HG03108 (cell line): ENCODE measurements around the gene MEI1.
"Not testable (repeated sequence)": the region's sequence is repeated elsewhere in the genome, so short reads cannot be mapped to it uniquely, and the experiment has no call there.

ENCODE experiments used
- ATAC-seq: cut with Tn5 transposase; IDR thresholded peaks from one replicate; pipeline ENCODE4 v1.9.1; 2021; ENCODE audit warnings: moderate library complexity; ENCODE audit not compliant: unreplicated experiment

The MEI1 gene

GRCh38 chr22:41699264-41700107 is at the start of gene MEI1:
Gene MEI1 (plus strand): TSS chr22:41699503. CDS start chr22:41699539, 36 bp downstream.
- ATAC-seq: no peak

GRCh38 chr22:41650229-41650628 is 49.1 kb upstream of the MEI1 start:
- no peak for ATAC-seq

GRCh38 chr22:41650821-41651220 is 48.5 kb upstream of the MEI1 start:
- ATAC-seq: no peak

GRCh38 chr22:41654322-41654721 is 45.0 kb upstream of the MEI1 start:
- ATAC-seq: no peak

- no peak for ATAC-seq
Measured at GRCh38 chr22:41656556-41656955, 42.7 kb upstream of the MEI1 start.

GRCh38 chr22:41657709-41658108 is 41.6 kb upstream of the MEI1 start:
- no peak for ATAC-seq

- ATAC-seq: no peak
Measured at GRCh38 chr22:41658869-41659268, 40.4 kb upstream of the MEI1 start.

- no peak for ATAC-seq
Measured at GRCh38 chr22:41659941-41660340, 39.4 kb upstream of the MEI1 start.

- no peak for ATAC-seq
Measured at GRCh38 chr22:41660416-41660815, 38.9 kb upstream of the MEI1 start.

- no peak for ATAC-seq
Measured at GRCh38 chr22:41661088-41661487, 38.2 kb upstream of the MEI1 start.

GRCh38 chr22:41661713-41662112 is 37.6 kb upstream of the MEI1 start:
- no peak for ATAC-seq

GRCh38 chr22:41663594-41663993 is 35.7 kb upstream of the MEI1 start:
- not testable (repeated sequence) for ATAC-seq

GRCh38 chr22:41664490-41664889 is 34.8 kb upstream of the MEI1 start:
- no peak for ATAC-seq

GRCh38 chr22:41664951-41665350 is 34.4 kb upstream of the MEI1 start:
- no peak for ATAC-seq

- ATAC-seq: no peak
Measured at GRCh38 chr22:41668971-41669911, 30.1 kb upstream of the MEI1 start.

GRCh38 chr22:41672096-41672495 is 27.2 kb upstream of the MEI1 start:
- not testable (repeated sequence) for ATAC-seq

- ATAC-seq: no peak
Measured at GRCh38 chr22:41672780-41673509, 26.4 kb upstream of the MEI1 start.

GRCh38 chr22:41674846-41675340 is 24.4 kb upstream of the MEI1 start:
- ATAC-seq: no peak

GRCh38 chr22:41676134-41676533 is 23.2 kb upstream of the MEI1 start:
- ATAC-seq: no peak

GRCh38 chr22:41681616-41682015 is 17.7 kb upstream of the MEI1 start:
- ATAC-seq: no peak
